WTC11 (cell line): ENCODE measurements around the gene GRPEL2. TPM values are rescaled to one million over a fixed set of nuclear protein-coding genes. Genes with fewer than 3 reads are reported as not detected.

Experiments used
- ATAC-seq: fragments of 200-7000 bp; cut with Tn5 transposase; 2 replicates; pipeline ENCODE4 v1.10.0; 2021; ENCODE audit warnings: mild to moderate bottlenecking, moderate library complexity
- CTCF ChIA-PET: fragments of 300-600 bp; sonication (Branson Sonifier 250); formaldehyde crosslinking; loops from one replicate; lab custom pipeline; 2021; ENCODE audit warnings: antibody characterized with exemption; lab: Charles Lee
- POLR2A ChIA-PET: fragments of 350-600 bp; sonication (Branson Sonifier 250); formaldehyde crosslinking; loops from one replicate; lab custom pipeline; 2021; ENCODE audit warnings: antibody characterized with exemption; lab: Charles Lee
- DNase-seq: peaks from one replicate; pipeline ENCODE4 v3.0.0; 2021; ENCODE audit warnings: low spot score
- H3K27ac Mint-ChIP-seq: 2 replicates; pipeline ENCODE4 v1.8.0; 2021; ENCODE audit warnings: mixed read lengths
- H3K27me3 Mint-ChIP-seq: 2 replicates; pipeline ENCODE4 v1.8.0; 2021; ENCODE audit warnings: low read depth, mild to moderate bottlenecking, moderate library complexity, mixed read lengths
- H3K36me3 Mint-ChIP-seq: 2 replicates; pipeline ENCODE4 v1.8.0; 2021; ENCODE audit warnings: mixed read lengths
- H3K4me1 Mint-ChIP-seq: 2 replicates; pipeline ENCODE4 v1.8.0; 2022; ENCODE audit warnings: mixed read lengths
- H3K4me3 Mint-ChIP-seq: 2 replicates; pipeline ENCODE4 v1.8.0; 2021; ENCODE audit warnings: mild to moderate bottlenecking, moderate library complexity, mixed read lengths
- H3K9me3 Mint-ChIP-seq: 2 replicates; pipeline ENCODE4 v1.8.0; 2021; ENCODE audit warnings: mixed read lengths
- ARID4B ChIP-seq: sonication (generic); formaldehyde crosslinking; IDR thresholded peaks from 2 replicates; pipeline ENCODE4 v1.8.0; 2023; ENCODE audit warnings: missing genetic modification reagents, mild to moderate bottlenecking, borderline replicate concordance
- ATF6 ChIP-seq: sonication (generic); formaldehyde crosslinking; IDR thresholded peaks from 2 replicates; pipeline ENCODE4 v1.8.1; 2023; ENCODE audit warnings: mild to moderate bottlenecking, missing genetic modification reagents
- CREB1 ChIP-seq: sonication (generic); formaldehyde crosslinking; IDR thresholded peaks from 2 replicates; pipeline ENCODE4 v1.8.0; 2023; ENCODE audit warnings: mild to moderate bottlenecking, missing genetic modification reagents
- ERG ChIP-seq: fragments of 250-450 bp; sonication (Bioruptor Pico); IDR thresholded peaks from 2 replicates; pipeline ENCODE4 v1.8.0; 2021; ENCODE audit warnings: mild to moderate bottlenecking
- FOXJ3 ChIP-seq: sonication (generic); formaldehyde crosslinking; IDR thresholded peaks from 2 replicates; pipeline ENCODE4 v1.9.0; 2021; ENCODE audit warnings: missing genetic modification reagents, mild to moderate bottlenecking, borderline replicate concordance
- IRF2 ChIP-seq: sonication (generic); formaldehyde crosslinking; IDR thresholded peaks from 2 replicates; pipeline ENCODE4 v1.8.0; 2022; ENCODE audit warnings: low read depth, missing genetic modification reagents, borderline replicate concordance
- MYBL2 ChIP-seq: sonication (generic); formaldehyde crosslinking; IDR thresholded peaks from 2 replicates; pipeline ENCODE4 v1.8.1; 2023; ENCODE audit warnings: mild to moderate bottlenecking, moderate library complexity, missing genetic modification reagents
- NR3C1 ChIP-seq: sonication (generic); formaldehyde crosslinking; conservative IDR thresholded peaks from 2 replicates; pipeline ENCODE4 v1.8.1; 2023; ENCODE audit warnings: low read depth, mild to moderate bottlenecking, missing genetic modification reagents
- PRDM15 ChIP-seq: sonication (generic); formaldehyde crosslinking; IDR thresholded peaks from 2 replicates; pipeline ENCODE4 v1.8.0; 2022; ENCODE audit warnings: missing genetic modification reagents
- TCF7 ChIP-seq: sonication (generic); formaldehyde crosslinking; IDR thresholded peaks from 2 replicates; pipeline ENCODE4 v1.8.0; 2022; ENCODE audit warnings: mild to moderate bottlenecking, low read depth, missing genetic modification reagents, moderate library complexity
- ZNF138 ChIP-seq: sonication (generic); formaldehyde crosslinking; conservative IDR thresholded peaks from 2 replicates; pipeline ENCODE4 v1.8.1; 2022; ENCODE audit warnings: mild to moderate bottlenecking, moderate library complexity, missing genetic modification reagents
- ZNF219 ChIP-seq: sonication (generic); formaldehyde crosslinking; IDR thresholded peaks from 2 replicates; pipeline ENCODE4 v1.8.0; 2023; ENCODE audit warnings: missing genetic modification reagents, mild to moderate bottlenecking, borderline replicate concordance
- ZNF281 ChIP-seq: sonication (generic); formaldehyde crosslinking; IDR thresholded peaks from 2 replicates; pipeline ENCODE4 v1.8.0; 2023; ENCODE audit warnings: mild to moderate bottlenecking, missing genetic modification reagents
- ZNF416 ChIP-seq: fragments of 250-450 bp; sonication (Bioruptor Pico); IDR thresholded peaks from 2 replicates; pipeline ENCODE4 v1.9.0; 2021; ENCODE audit warnings: mild to moderate bottlenecking, inconsistent platforms
- ZNF425 ChIP-seq: fragments of 250-450 bp; sonication (Bioruptor Pico); conservative IDR thresholded peaks from 2 replicates; pipeline ENCODE4 v1.9.0; 2021; ENCODE audit warnings: mild to moderate bottlenecking
- total RNA-seq: library from RNA; stranded (reverse); gene quantifications from 3 replicates; pipeline ENCODE4 v1.2.3, GENCODE V29; 2021

GRPEL2 gene
- total RNA-seq, 1 experiment from 2014 or later, result 48.6 TPM

- no peak overlapping the region for H3K4me3 Mint-ChIP-seq
- TF ChIP-seq ZNF219 (CRISPR knock-in tag), result no peak
- TF ChIP-seq ZNF416, result no peak
- TF ChIP-seq FOXJ3 (CRISPR knock-in tag), result no peak
- TF ChIP-seq ZNF138 (CRISPR knock-in tag), result no peak
- TF ChIP-seq PRDM15 (CRISPR knock-in tag), result no peak
- TF ChIP-seq ERG (CRISPR knock-in tag), result no peak
- no peaks in the 10 kb centered on the region for H3K9me3 Mint-ChIP-seq
- no peak for DNase-seq
- no peak overlapping the region for H3K27ac Mint-ChIP-seq
- H3K27me3 Mint-ChIP-seq, result peaks cover 13% of the 10 kb centered on the region
- 0 out of 2 replicates have a peak, but pooled peaks cover under 1% of the 10 kb centered on the region for H3K36me3 Mint-ChIP-seq
- peaks cover 14% of the 10 kb centered on the region for H3K4me1 Mint-ChIP-seq
- ATAC-seq, result no peak
- ChIA-PET CTCF (interaction anchor here (1.0 kb wide), 1 partner anchor 25 kb away, joined by 3 read pairs; no protein-coding TSS in a partner anchor), POLR2A (no interaction called here)
Measured at GRCh38 chr5:149341876-149342275, 3.4 kb upstream of the GRPEL2 start.

- Mint-ChIP-seq H3K27ac (no peak overlapping the region), H3K4me1 (peaks cover 20% of the 10 kb centered on the region), H3K9me3 (no peaks in the 10 kb centered on the region), H3K27me3 (peaks cover 13% of the 10 kb centered on the region), H3K4me3 (peak overlapping the region; percentile 89), H3K36me3 (peaks cover 23% of the 10 kb centered on the region)
- ChIA-PET CTCF (interaction anchor here (3.0 kb wide), 1 partner anchor 24 kb away, joined by 15 read pairs; no protein-coding TSS in a partner anchor), POLR2A (no interaction called here)
- DNase-seq (no peak), ATAC-seq (no peak)
- TF ChIP-seq ARID4B (CRISPR knock-in tag), result no peak
- no peak for TF ChIP-seq MYBL2 (CRISPR knock-in tag)
- no peak for TF ChIP-seq TCF7 (CRISPR knock-in tag)
- TF ChIP-seq ZNF425 (CRISPR knock-in tag), result no peak
- no peak for TF ChIP-seq NR3C1 (CRISPR knock-in tag)
- no peak for TF ChIP-seq CREB1 (CRISPR knock-in tag)
- no peak for TF ChIP-seq IRF2 (CRISPR knock-in tag)
- no peak for TF ChIP-seq ZNF281
- TF ChIP-seq ATF6, result no peak
Measured at GRCh38 chr5:149344151-149344550, 1.1 kb upstream of the GRPEL2 start.
